A673 (cell line): ENCODE results near the gene FRAS1.

Experiments used
- EZH2 ChIP-seq: fragments of 200-600 bp; sonication (generic); IDR thresholded peaks from 2 replicates; pipeline ENCODE4 v1.6.1; 2017; ENCODE audit warnings: borderline replicate concordance, low read depth, mild to moderate bottlenecking, mixed read lengths, antibody characterized with exemption, low read length; ENCODE audit not compliant: poor library complexity, severe bottlenecking
- TF ChIP-seq, protein P1 (sequence below): fragments of 300-800, 200-600 bp; sonication (generic); conservative IDR thresholded peaks from 2 replicates; pipeline ENCODE4 v1.5.1; 2017; ENCODE audit warnings: low read depth, mild to moderate bottlenecking, antibody characterized with exemption, low read length, moderate library complexity, mixed read lengths

DNA sequence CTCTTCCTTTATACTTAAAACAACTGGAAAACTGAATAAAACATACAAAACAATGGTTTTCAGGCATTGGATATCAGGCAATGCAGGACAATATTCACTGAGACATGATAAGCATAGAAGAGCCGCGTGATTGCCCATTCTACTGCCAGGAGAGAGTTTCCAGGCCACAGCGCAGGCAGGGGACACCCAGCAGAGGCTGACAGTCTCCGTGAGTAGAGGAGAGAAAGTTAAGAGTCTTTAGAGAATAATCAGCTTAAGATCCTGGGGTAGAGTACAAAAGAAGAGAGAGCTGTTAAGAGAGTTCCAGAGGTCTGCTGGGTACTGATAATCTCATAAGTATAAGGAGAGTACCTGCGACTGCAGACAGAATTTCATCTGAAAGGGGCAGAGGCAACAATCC lies 18.4 kb upstream of the FRAS1 start:
- TF ChIP-seq, protein P1, sequence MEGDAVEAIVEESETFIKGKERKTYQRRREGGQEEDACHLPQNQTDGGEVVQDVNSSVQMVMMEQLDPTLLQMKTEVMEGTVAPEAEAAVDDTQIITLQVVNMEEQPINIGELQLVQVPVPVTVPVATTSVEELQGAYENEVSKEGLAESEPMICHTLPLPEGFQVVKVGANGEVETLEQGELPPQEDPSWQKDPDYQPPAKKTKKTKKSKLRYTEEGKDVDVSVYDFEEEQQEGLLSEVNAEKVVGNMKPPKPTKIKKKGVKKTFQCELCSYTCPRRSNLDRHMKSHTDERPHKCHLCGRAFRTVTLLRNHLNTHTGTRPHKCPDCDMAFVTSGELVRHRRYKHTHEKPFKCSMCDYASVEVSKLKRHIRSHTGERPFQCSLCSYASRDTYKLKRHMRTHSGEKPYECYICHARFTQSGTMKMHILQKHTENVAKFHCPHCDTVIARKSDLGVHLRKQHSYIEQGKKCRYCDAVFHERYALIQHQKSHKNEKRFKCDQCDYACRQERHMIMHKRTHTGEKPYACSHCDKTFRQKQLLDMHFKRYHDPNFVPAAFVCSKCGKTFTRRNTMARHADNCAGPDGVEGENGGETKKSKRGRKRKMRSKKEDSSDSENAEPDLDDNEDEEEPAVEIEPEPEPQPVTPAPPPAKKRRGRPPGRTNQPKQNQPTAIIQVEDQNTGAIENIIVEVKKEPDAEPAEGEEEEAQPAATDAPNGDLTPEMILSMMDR: no peak
- no peak for TF ChIP-seq EZH2
